ENCODE measurements around the gene CEP72. TPM values are rescaled to one million over a fixed set of nuclear protein-coding genes. Genes with fewer than 3 reads are reported as not detected.
A peak's percentile ranks its signal among the peaks of the same experiment; 100 is the strongest.

The CEP72 gene
- total RNA-seq, 2 donors from 2014 or later: 35.6 to 36.5 TPM

GRCh38 chr5:601771-602465 lies 10.2 kb upstream of the CEP72 start:
- DNase-seq: peak; percentile 31
- H3K27me3 Mint-ChIP-seq (ENCODE audit: insufficient read depth): peaks cover 24% of the 10 kb centered on the region

GRCh38 chr5:602466-603035 lies 9.6 kb upstream of the CEP72 start:
- Mint-ChIP-seq H3K27me3 (ENCODE audit: insufficient read depth) (peaks cover 19% of the 10 kb centered on the region), H3K36me3 (ENCODE audit: low read depth) (no peaks in the 10 kb centered on the region), H3K27ac (no peak overlapping the region), H3K4me3 (no peak overlapping the region), H3K9me3 (no peaks in the 10 kb centered on the region), H3K4me1 (no peaks in the 10 kb centered on the region)
- no peak for TF ChIP-seq CTCF (conservative IDR thresholded peaks at IDR 0.05)
- H3K27me3 ChIP-seq (ENCODE audit: control insufficient read depth, insufficient read depth, low read length, poor library complexity, severe bottlenecking): peaks cover 19% of the 10 kb centered on the region
- no peak overlapping the region for H3K27ac ChIP-seq (ENCODE audit: low read depth, low read length)
- no peaks in the 10 kb centered on the region for H3K36me3 ChIP-seq (ENCODE audit: control insufficient read depth, insufficient read depth, low read length)
- H3K9ac ChIP-seq (ENCODE audit: extremely low read depth, low read length, poor library complexity, severe bottlenecking): no peak overlapping the region
- 93% methylated on average over 16 to 17 of the region's 17 CpGs for WGBS, 2 experiments (ENCODE audit: insufficient coverage in 1 of 2, insufficient read length in 1 of 2)
- H3K9me3 ChIP-seq (ENCODE audit: control insufficient read depth, low read length): no peaks in the 10 kb centered on the region
- no peak overlapping the region for H3K4me3 ChIP-seq (ENCODE audit: low read length)
- H3K4me1 ChIP-seq (ENCODE audit: control insufficient read depth, insufficient read depth, low read length): no peaks in the 10 kb centered on the region
- DNase-seq: peak; percentile 35

More at GRCh38 chr5:601771-602465, 10.2 kb upstream of the CEP72 start:
- Mint-ChIP-seq H3K4me1 (no peaks in the 10 kb centered on the region), H3K4me3 (no peak overlapping the region), H3K9me3 (no peaks in the 10 kb centered on the region), H3K27ac (no peak overlapping the region), H3K36me3 (ENCODE audit: low read depth) (no peaks in the 10 kb centered on the region)
- WGBS, 2 experiments (ENCODE audit: insufficient coverage in 1 of 2, insufficient read length in 1 of 2): 93 to 94% methylated on average over 32 to 47 of the region's 47 CpGs
- H3K4me3 ChIP-seq (ENCODE audit: low read length): no peak overlapping the region
- TF ChIP-seq CTCF (conservative IDR thresholded peaks at IDR 0.05): no peak
- no peak overlapping the region for H3K9ac ChIP-seq (ENCODE audit: extremely low read depth, low read length, poor library complexity, severe bottlenecking)
- no peaks in the 10 kb centered on the region for H3K36me3 ChIP-seq (ENCODE audit: control insufficient read depth, insufficient read depth, low read length)
- no peaks in the 10 kb centered on the region for H3K9me3 ChIP-seq (ENCODE audit: control insufficient read depth, low read length)
- peaks cover 25% of the 10 kb centered on the region for H3K27me3 ChIP-seq (ENCODE audit: control insufficient read depth, insufficient read depth, low read length, poor library complexity, severe bottlenecking)
- no peak overlapping the region for H3K27ac ChIP-seq (ENCODE audit: low read depth, low read length)
- no peaks in the 10 kb centered on the region for H3K4me1 ChIP-seq (ENCODE audit: control insufficient read depth, insufficient read depth, low read length)

- Mint-ChIP-seq H3K27ac (no peak overlapping the region), H3K27me3 (ENCODE audit: insufficient read depth) (peaks cover 12% of the 10 kb centered on the region), H3K36me3 (ENCODE audit: low read depth) (no peaks in the 10 kb centered on the region), H3K4me1 (no peaks in the 10 kb centered on the region), H3K9me3 (no peaks in the 10 kb centered on the region), H3K4me3 (no peak overlapping the region)
- WGBS, 2 experiments (ENCODE audit: insufficient coverage in 1 of 2, insufficient read length in 1 of 2): 90 to 91% methylated on average over 21 to 32 of the region's 32 CpGs
- H3K9ac ChIP-seq (ENCODE audit: extremely low read depth, low read length, poor library complexity, severe bottlenecking): no peak overlapping the region
- H3K27ac ChIP-seq (ENCODE audit: low read depth, low read length): no peak overlapping the region
- H3K4me1 ChIP-seq (ENCODE audit: control insufficient read depth, insufficient read depth, low read length): no peaks in the 10 kb centered on the region
- no peaks in the 10 kb centered on the region for H3K9me3 ChIP-seq (ENCODE audit: control insufficient read depth, low read length)
- DNase-seq: no peak
- no peak for TF ChIP-seq CTCF (conservative IDR thresholded peaks at IDR 0.05)
- no peaks in the 10 kb centered on the region for H3K36me3 ChIP-seq (ENCODE audit: control insufficient read depth, insufficient read depth, low read length)
- H3K27me3 ChIP-seq (ENCODE audit: control insufficient read depth, insufficient read depth, low read length, poor library complexity, severe bottlenecking): peaks cover 11% of the 10 kb centered on the region
- H3K4me3 ChIP-seq (ENCODE audit: low read length): no peak overlapping the region
Observed at GRCh38 chr5:603081-603998, 8.8 kb upstream of the CEP72 start.

Data from endodermal cell (in vitro differentiated cells).